RPMI7951 (cell line): ENCODE data around the gene MPV17L2. TPM values are rescaled to one million over a fixed set of nuclear protein-coding genes. Genes with fewer than 3 reads are reported as not detected.
A peak's percentile ranks its signal among the peaks of the same experiment; 100 is the strongest.

Experiments used
- DNase-seq: peaks from one replicate; pipeline ENCODE4 v3.0.0-alpha.2; 2012; ENCODE audit warnings: low read depth
- total RNA-seq: library from RNA; depleted of rRNA; stranded (reverse); fragments of >200 nt; shearing (Covaris generic); gene quantifications from 2 replicates; pipeline ENCODE4 v1.2.3, GENCODE V29; 2014; rRNA removed

The MPV17L2 gene
- 18.6 and 23.5 TPM in 2 replicates for total RNA-seq

GRCh38 chr19:18192673-18193387 lies at the start of gene MPV17L2:
Gene MPV17L2 (plus strand): TSS chr19:18193218. CDS start chr19:18193282, 64 bp downstream.
- peak; percentile 100 for DNase-seq

- no peak for DNase-seq
Observed at GRCh38 chr19:18143902-18144301, 49.1 kb upstream of the MPV17L2 start.

GRCh38 chr19:18144361-18144760 lies 48.7 kb upstream of the MPV17L2 start:
- DNase-seq, result no peak

- DNase-seq, result no peak
Observed at GRCh38 chr19:18144906-18145305, 48.1 kb upstream of the MPV17L2 start.

GRCh38 chr19:18145391-18145999 lies 47.5 kb upstream of the MPV17L2 start:
- DNase-seq, result no peak

GRCh38 chr19:18147396-18147795 lies 45.6 kb upstream of the MPV17L2 start:
- DNase-seq, result no peak

GRCh38 chr19:18149596-18149975 lies 43.4 kb upstream of the MPV17L2 start:
- no peak for DNase-seq

- DNase-seq, result no peak
Observed at GRCh38 chr19:18150776-18151624, 42.0 kb upstream of the MPV17L2 start.

- peak; percentile 97 for DNase-seq
Observed at GRCh38 chr19:18152442-18152816, 40.6 kb upstream of the MPV17L2 start.

- DNase-seq, result peak; percentile 97
Observed at GRCh38 chr19:18152817-18153555, 40.0 kb upstream of the MPV17L2 start, which contains the start of gene PIK3R2. Gene PIK3R2 (plus strand): TSS chr19:18153163. CDS start chr19:18155880, 2,717 bp downstream.

GRCh38 chr19:18153556-18154134 lies 39.4 kb upstream of the MPV17L2 start:
- DNase-seq, result no peak

GRCh38 chr19:18155095-18156087 lies 37.6 kb upstream of the MPV17L2 start:
- no peak for DNase-seq

- DNase-seq, result no peak
Observed at GRCh38 chr19:18156268-18156667, 36.8 kb upstream of the MPV17L2 start.

- peak; percentile 88 for DNase-seq
Observed at GRCh38 chr19:18156841-18157464, 36.1 kb upstream of the MPV17L2 start.

GRCh38 chr19:18157465-18158063 lies 35.5 kb upstream of the MPV17L2 start:
- DNase-seq, result no peak

GRCh38 chr19:18158467-18158866 lies 34.6 kb upstream of the MPV17L2 start:
- DNase-seq, result no peak

GRCh38 chr19:18159059-18159616 lies 33.9 kb upstream of the MPV17L2 start:
- DNase-seq, result peak; percentile 33

GRCh38 chr19:18159810-18160209 lies 33.2 kb upstream of the MPV17L2 start:
- DNase-seq, result no peak

GRCh38 chr19:18160493-18160970 lies 32.5 kb upstream of the MPV17L2 start:
- DNase-seq, result no peak
